Caco-2 (cell line): ENCODE measurements around the gene MAP3K15. TPM values are rescaled to one million over a fixed set of nuclear protein-coding genes. Genes with fewer than 3 reads are reported as not detected.

Experiments
- BruUV-seq: library from RNA; stranded (reverse); fragments of 400-500 nt; replicated peaks from 2 replicates; lab custom pipeline; 2021; lab: Mats Ljungman, UMichigan
- CTCF ChIA-PET: fragments of 300-600 bp; sonication (Branson Sonifier 250); formaldehyde crosslinking; loops from one replicate; lab custom pipeline; 2022; ENCODE audit warnings: antibody characterized with exemption; lab: Charles Lee
- POLR2A ChIA-PET: fragments of 300-600 bp; sonication (Branson Sonifier 250); formaldehyde crosslinking; loops from one replicate; lab custom pipeline; 2022; ENCODE audit warnings: antibody characterized with exemption; lab: Charles Lee
- DNase-seq, 2 experiments: peaks; one replicate each; pipeline versions ENCODE4 v3.0.0 to v3.0.0-alpha.2; 2020 to 2022
- H3K27me3 ChIP-seq: replicated peaks from 2 replicates; pipeline ENCODE4 v1.6.0; 2011; ENCODE audit warnings: low read length; ENCODE audit not compliant: control insufficient read depth, insufficient read depth
- H3K36me3 ChIP-seq: 2 replicates; pipeline ENCODE4 v1.5.1; 2011; ENCODE audit warnings: low read length; ENCODE audit not compliant: control insufficient read depth, insufficient read depth
- H3K4me1 ChIP-seq: fragments of 250-450 bp; sonication (Bioruptor Pico); 2 replicates; pipeline ENCODE4 v1.5.1; 2020; ENCODE audit warnings: mild to moderate bottlenecking
- H3K4me3 ChIP-seq: 2 replicates; pipeline ENCODE4 v1.5.1; 2011; ENCODE audit warnings: low read depth, mild to moderate bottlenecking, control low read depth, low read length
- H3K9me3 ChIP-seq: fragments of 250-450 bp; sonication (Bioruptor Pico); 2 replicates; pipeline ENCODE4 v1.5.1; 2020; ENCODE audit warnings: mild to moderate bottlenecking, moderate library complexity
- H3K27ac Mint-ChIP-seq: one replicate; pipeline ENCODE4 v1.8.0; 2022; ENCODE audit warnings: mixed read lengths; ENCODE audit not compliant: unreplicated experiment
- H3K27me3 Mint-ChIP-seq: one replicate; pipeline ENCODE4 v1.8.0; 2022; ENCODE audit warnings: mixed read lengths; ENCODE audit not compliant: insufficient read depth, unreplicated experiment
- H3K36me3 Mint-ChIP-seq: one replicate; pipeline ENCODE4 v1.8.0; 2022; ENCODE audit warnings: mild to moderate bottlenecking, mixed read lengths; ENCODE audit not compliant: insufficient read depth, unreplicated experiment
- H3K4me1 Mint-ChIP-seq: one replicate; pipeline ENCODE4 v1.8.0; 2022; ENCODE audit warnings: low read depth, mixed read lengths; ENCODE audit not compliant: unreplicated experiment
- H3K4me3 Mint-ChIP-seq: one replicate; pipeline ENCODE4 v1.8.0; 2022; ENCODE audit warnings: mild to moderate bottlenecking, moderate library complexity, mixed read lengths; ENCODE audit not compliant: unreplicated experiment
- H3K9me3 Mint-ChIP-seq: one replicate; pipeline ENCODE4 v1.8.0; 2022; ENCODE audit warnings: mixed read lengths; ENCODE audit not compliant: unreplicated experiment
- intact Hi-C: fragments of 100-400 bp; cut with micrococcal nuclease; formaldehyde crosslinking; loops from one replicate; pipeline ENCODE4 v1.10.0; 2022; ENCODE audit not compliant: unreplicated experiment
- total RNA-seq: library from RNA; stranded (reverse); gene quantifications from 2 replicates; pipeline ENCODE4 v1.2.3, GENCODE V29; 2022
- TF ChIP-seq, protein P1 (sequence below), 2 experiments: fragments of 200-600 bp in 1 of 2; IDR thresholded peaks; 1 replicate in 1 of 2; 2 replicates in 1 of 2; pipeline versions ENCODE4 v1.5.1 to v1.8.0; 2011 to 2022; ENCODE audit warnings: antibody characterized with exemption in 1 of 2, control low read depth in 1 of 2, inconsistent platforms in 1 of 2, low read depth in 1 of 2, low read length in 1 of 2, mild to moderate bottlenecking in 1 of 2, moderate library complexity in 1 of 2; ENCODE audit not compliant: insufficient read depth in 1 of 2, severe bottlenecking in 1 of 2, unreplicated experiment in 1 of 2

MAP3K15 gene
- total RNA-seq, 1 experiment from 2014 or later, result 1.3 TPM

DNA sequence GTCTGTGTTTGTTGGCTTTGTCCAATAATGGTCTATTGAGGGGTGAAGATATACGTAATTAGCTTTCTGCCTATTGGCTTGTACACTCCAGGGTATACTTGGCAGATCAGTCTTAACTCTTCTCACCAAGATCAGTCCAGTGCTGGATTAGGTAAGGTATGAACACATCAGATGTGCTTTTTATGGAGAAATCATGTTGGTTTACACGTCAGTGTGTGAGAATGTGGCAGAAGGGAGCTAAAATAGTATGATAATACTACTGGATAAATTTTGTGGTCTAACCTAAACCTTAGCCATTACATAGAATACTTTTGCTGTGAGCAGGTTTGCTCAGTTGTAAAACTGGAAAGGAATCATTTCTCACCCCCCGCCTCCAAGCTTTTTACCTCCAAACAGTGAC, 167.4 kb downstream of the MAP3K15 start:
- POLR2A ChIA-PET, result no interaction called here
- intact Hi-C loops, result no loop called here
- Mint-ChIP-seq H3K27ac (no peak overlapping the region), H3K4me3 (no peak overlapping the region), H3K4me1 (peaks cover 4% of the 10 kb centered on the region), H3K9me3 (no peaks in the 10 kb centered on the region), H3K27me3 (no peaks in the 10 kb centered on the region), H3K36me3 (peaks cover 28% of the 10 kb centered on the region)
- Histone ChIP-seq H3K9me3 (no peaks in the 10 kb centered on the region), H3K4me1 (no peaks in the 10 kb centered on the region), H3K36me3 (no peaks in the 10 kb centered on the region; the same call in 1 of the 2 replicates), H3K4me3 (no peak overlapping the region), H3K27me3 (no peaks in the 10 kb centered on the region)
- CTCF ChIA-PET, result interaction anchor here (0.6 kb wide), 1 partner anchor 934 kb away, joined by 3 read pairs; no protein-coding TSS in a partner anchor
- TF ChIP-seq, protein P1, sequence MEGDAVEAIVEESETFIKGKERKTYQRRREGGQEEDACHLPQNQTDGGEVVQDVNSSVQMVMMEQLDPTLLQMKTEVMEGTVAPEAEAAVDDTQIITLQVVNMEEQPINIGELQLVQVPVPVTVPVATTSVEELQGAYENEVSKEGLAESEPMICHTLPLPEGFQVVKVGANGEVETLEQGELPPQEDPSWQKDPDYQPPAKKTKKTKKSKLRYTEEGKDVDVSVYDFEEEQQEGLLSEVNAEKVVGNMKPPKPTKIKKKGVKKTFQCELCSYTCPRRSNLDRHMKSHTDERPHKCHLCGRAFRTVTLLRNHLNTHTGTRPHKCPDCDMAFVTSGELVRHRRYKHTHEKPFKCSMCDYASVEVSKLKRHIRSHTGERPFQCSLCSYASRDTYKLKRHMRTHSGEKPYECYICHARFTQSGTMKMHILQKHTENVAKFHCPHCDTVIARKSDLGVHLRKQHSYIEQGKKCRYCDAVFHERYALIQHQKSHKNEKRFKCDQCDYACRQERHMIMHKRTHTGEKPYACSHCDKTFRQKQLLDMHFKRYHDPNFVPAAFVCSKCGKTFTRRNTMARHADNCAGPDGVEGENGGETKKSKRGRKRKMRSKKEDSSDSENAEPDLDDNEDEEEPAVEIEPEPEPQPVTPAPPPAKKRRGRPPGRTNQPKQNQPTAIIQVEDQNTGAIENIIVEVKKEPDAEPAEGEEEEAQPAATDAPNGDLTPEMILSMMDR (IDR thresholded peaks at IDR 0.05; ENCODE audit: insufficient read depth in 1 of 2, low read depth in 1 of 2, low read length in 1 of 2, severe bottlenecking in 1 of 2, unreplicated experiment in 1 of 2), result no peak
- BruUV-seq, result no TSS peak
- no peak for DNase-seq

DNA sequence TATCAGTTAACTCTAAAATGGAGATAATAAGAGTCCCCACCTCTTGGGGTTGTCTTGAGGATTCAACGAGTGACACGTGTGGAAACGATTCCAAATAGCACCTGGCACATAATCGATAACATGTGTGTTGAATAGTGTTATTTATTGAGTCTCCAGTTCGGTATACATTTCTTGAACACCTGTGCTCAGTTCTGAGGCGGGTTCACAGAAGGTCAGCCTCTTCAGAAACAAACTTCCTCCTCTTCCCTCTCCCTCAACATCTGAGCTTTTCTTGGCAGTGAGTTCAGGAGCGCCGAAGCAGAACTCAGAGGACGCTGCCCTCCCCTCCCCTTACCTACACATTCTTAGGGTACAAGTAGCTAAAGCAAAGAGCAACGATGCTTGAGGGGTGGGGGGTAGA, 170.6 kb downstream of the MAP3K15 start:
- BruUV-seq, result TSS peak; percentile 36
- intact Hi-C loops, result no loop called here
- Mint-ChIP-seq H3K27me3 (no peaks in the 10 kb centered on the region), H3K4me1 (peaks cover 11% of the 10 kb centered on the region), H3K27ac (peak overlapping the region; percentile 89), H3K4me3 (peak overlapping the region; percentile 79), H3K36me3 (peaks cover 11% of the 10 kb centered on the region), H3K9me3 (no peaks in the 10 kb centered on the region)
- no peaks in the 10 kb centered on the region for H3K27me3 ChIP-seq
- H3K36me3 ChIP-seq, result no peaks in the 10 kb centered on the region
- DNase-seq, result no peak
- peak overlapping the region; percentile 90 for H3K4me3 ChIP-seq
- TF ChIP-seq, protein P1 (IDR thresholded peaks at IDR 0.05; ENCODE audit: insufficient read depth in 1 of 2, low read depth in 1 of 2, low read length in 1 of 2, severe bottlenecking in 1 of 2, unreplicated experiment in 1 of 2), result no peak
- CTCF ChIA-PET, result interaction anchor here (0.5 kb wide), 1 partner anchor 11 kb away, joined by 3 read pairs; no protein-coding TSS in a partner anchor
- POLR2A ChIA-PET, result no interaction called here
- H3K4me1 ChIP-seq, result no peaks in the 10 kb centered on the region
- no peaks in the 10 kb centered on the region for H3K9me3 ChIP-seq

DNA sequence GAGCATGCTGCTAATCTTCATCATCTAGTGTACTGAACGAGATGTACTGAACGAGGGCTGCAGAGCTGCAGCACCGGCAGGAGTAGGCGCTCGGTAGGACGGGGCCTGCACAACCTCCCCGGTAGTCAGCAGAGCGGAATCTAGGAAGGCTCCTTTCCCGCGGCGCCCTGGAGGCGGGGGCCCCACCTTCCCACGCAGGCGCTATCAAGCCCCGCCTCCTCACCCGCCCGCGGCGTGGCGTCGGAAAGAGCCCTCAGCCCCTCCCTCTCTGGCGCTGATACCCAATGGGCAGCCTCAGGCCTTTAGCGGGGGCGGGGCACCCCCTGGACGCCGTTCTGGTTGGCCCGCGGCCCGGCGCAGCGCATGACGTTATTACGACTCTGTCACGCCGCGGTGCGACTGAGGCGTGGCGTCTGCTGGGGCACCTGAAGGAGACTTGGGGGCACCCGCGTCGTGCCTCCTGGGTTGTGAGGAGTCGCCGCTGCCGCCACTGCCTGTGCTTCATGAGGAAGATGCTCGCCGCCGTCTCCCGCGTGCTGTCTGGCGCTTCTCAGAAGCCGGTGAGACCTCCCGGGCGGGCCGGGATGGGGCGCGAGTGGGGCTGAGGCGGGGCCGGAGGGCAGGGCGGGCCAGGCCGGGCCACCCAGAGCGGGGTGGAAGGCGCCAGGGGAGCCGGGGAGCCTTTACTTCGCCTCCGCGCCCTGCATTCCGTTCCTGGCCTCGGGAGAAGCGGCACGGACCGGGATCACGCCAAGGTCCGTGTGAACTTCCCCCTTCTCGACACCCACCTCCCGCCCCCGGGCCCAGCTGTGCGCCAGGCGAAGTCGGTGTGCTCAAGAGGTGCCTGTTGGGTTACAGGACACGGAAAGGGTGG, 171.5 kb downstream of the MAP3K15 start, which contains the start of gene PDHA1:
PDHA1 (plus strand) TSS at position 393 of the 874 bp plus-strand sequence; CDS start at position 504, 111 bp downstream.
- Histone ChIP-seq H3K4me1 (no peaks in the 10 kb centered on the region), H3K27me3 (no peaks in the 10 kb centered on the region), H3K9me3 (no peaks in the 10 kb centered on the region), H3K36me3 (no peaks in the 10 kb centered on the region), H3K4me3 (peak within 1 kb of the TSS; percentile 90)
- TF ChIP-seq, protein P1 (IDR thresholded peaks at IDR 0.05; ENCODE audit: insufficient read depth in 1 of 2, low read depth in 1 of 2, low read length in 1 of 2, severe bottlenecking in 1 of 2, unreplicated experiment in 1 of 2), result no peak
- peaks cover 5% of the 10 kb centered on the region for H3K36me3 Mint-ChIP-seq
- H3K27ac Mint-ChIP-seq, result peak within 1 kb of the TSS; percentile 89
- no peaks in the 10 kb centered on the region for H3K9me3 Mint-ChIP-seq
- no peaks in the 10 kb centered on the region for H3K27me3 Mint-ChIP-seq
- peak within 1 kb of the TSS; percentile 79 for H3K4me3 Mint-ChIP-seq
- H3K4me1 Mint-ChIP-seq, result peaks cover 11% of the 10 kb centered on the region
- POLR2A ChIA-PET, result no interaction called here
- peak; percentile 93 for DNase-seq
- CTCF ChIA-PET, result no interaction called here
- intact Hi-C loops, result no loop called here
- no TSS peak for BruUV-seq
